Glutamatergic neuron (in vitro differentiated cells): ENCODE results near the gene TLCD2. TPM values are rescaled to one million over a fixed set of nuclear protein-coding genes. Genes with fewer than 3 reads are reported as not detected.

Experiments
- DNase-seq: peaks from one replicate; pipeline ENCODE4 v3.0.0; 2022
- H3K27ac Mint-ChIP-seq: one replicate; pipeline ENCODE4 v1.8.0; 2020; ENCODE audit warnings: mild to moderate bottlenecking, mixed read lengths, inconsistent platforms; ENCODE audit not compliant: unreplicated experiment
- H3K27me3 Mint-ChIP-seq: one replicate; pipeline ENCODE4 v1.8.0; 2020; ENCODE audit warnings: mild to moderate bottlenecking, moderate library complexity, mixed read lengths, inconsistent platforms; ENCODE audit not compliant: unreplicated experiment
- H3K36me3 Mint-ChIP-seq: one replicate; pipeline ENCODE4 v1.8.0; 2020; ENCODE audit warnings: mild to moderate bottlenecking, mixed read lengths, inconsistent platforms; ENCODE audit not compliant: unreplicated experiment
- H3K4me1 Mint-ChIP-seq: one replicate; pipeline ENCODE4 v1.8.0; 2020; ENCODE audit warnings: mild to moderate bottlenecking, low read depth, mixed read lengths, inconsistent platforms; ENCODE audit not compliant: unreplicated experiment
- H3K4me3 Mint-ChIP-seq: one replicate; pipeline ENCODE4 v1.8.0; 2020; ENCODE audit warnings: mild to moderate bottlenecking, mixed read lengths, inconsistent platforms; ENCODE audit not compliant: unreplicated experiment
- H3K9me3 Mint-ChIP-seq: one replicate; pipeline ENCODE4 v1.8.0; 2020; ENCODE audit warnings: mild to moderate bottlenecking, moderate library complexity, mixed read lengths, inconsistent platforms; ENCODE audit not compliant: unreplicated experiment
- CTCF ChIP-seq: fragments of 200-600 bp; sonication (generic); IDR thresholded peaks from one replicate; pipeline ENCODE4 v1.5.0; 2021; ENCODE audit not compliant: partially characterized antibody, unreplicated experiment
- long read RNA-seq: library from polyadenylated mRNA; unstranded; transcript quantifications from one replicate; pipeline ENCODE4 v2.0.0, GENCODE V29; 2020; ENCODE audit not compliant: unreplicated experiment
- total RNA-seq: library from RNA; stranded (reverse); fragmentation: NEBNext Ultra II Directional; extraction: Animal tissue kit (Norgen Biotek cat#: 25700); gene quantifications from one replicate; pipeline ENCODE4 v1.2.1, GENCODE V29; 2021; ENCODE audit not compliant: unreplicated experiment

The TLCD2 gene
- 0.96 TPM for total RNA-seq
- long read RNA-seq = 0 reads

DNA sequence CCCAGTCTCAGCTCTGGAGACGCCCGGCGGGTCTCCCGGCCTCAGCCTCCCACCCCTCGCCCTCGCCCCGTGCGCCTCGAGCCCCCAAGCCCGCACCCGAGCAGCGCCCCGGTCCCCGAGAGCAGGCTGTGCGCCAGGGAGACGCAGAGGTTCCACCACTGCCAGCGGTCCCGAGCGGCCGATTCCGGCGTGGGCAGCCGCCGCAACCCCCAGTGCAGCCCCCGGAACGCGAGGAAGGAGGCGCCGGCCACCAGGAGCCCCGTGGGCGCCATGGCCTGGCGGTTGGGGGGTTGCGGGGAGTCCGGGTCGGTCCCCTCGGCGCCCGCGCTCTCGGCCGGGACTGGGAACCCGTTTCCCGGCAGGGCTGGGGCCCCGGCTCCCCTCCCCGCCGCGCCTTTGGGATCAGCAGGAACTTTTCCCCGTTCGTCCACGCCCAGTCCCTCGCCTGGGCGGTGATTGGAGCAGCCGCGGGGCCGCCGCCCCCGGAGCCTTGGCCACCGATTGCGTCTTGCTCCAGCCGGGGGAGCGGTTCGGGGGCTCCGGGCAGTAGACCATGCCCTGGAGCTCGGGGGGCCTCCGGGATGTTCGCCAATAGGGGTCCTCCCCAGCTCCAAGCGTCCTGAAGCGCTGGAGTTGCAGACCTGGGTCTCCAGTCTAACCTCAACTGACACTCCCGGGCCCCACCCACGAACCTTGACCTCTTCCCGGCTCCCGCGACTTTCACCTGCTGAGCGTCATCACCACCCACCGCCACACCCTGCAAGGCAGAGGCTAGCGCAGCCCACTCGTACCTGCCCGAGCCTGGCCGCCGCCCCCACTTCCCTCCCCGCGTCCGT lies at the start of gene TLCD2:
Gene TLCD2 (minus strand): TSS at position 407 of the 836 bp plus-strand sequence. CDS start 135 bp downstream, at position 272.
- Mint-ChIP-seq H3K9me3 (peaks cover 10% of the 10 kb centered on the region), H3K36me3 (no peaks in the 10 kb centered on the region), H3K27me3 (peaks cover 3% of the 10 kb centered on the region), H3K4me1 (peaks cover 7% of the 10 kb centered on the region), H3K27ac (peak within 1 kb of the TSS; percentile 62), H3K4me3 (peak within 1 kb of the TSS; percentile 74)
- peak; percentile 46 for DNase-seq
- no peak for TF ChIP-seq CTCF

- H3K9me3 Mint-ChIP-seq = no peaks in the 10 kb centered on the region
- no peak for TF ChIP-seq CTCF
- H3K4me3 Mint-ChIP-seq = no peak overlapping the region
Measured at GRCh38 chr17:1759529-1759928, 49.4 kb upstream of the TLCD2 start.

DNA sequence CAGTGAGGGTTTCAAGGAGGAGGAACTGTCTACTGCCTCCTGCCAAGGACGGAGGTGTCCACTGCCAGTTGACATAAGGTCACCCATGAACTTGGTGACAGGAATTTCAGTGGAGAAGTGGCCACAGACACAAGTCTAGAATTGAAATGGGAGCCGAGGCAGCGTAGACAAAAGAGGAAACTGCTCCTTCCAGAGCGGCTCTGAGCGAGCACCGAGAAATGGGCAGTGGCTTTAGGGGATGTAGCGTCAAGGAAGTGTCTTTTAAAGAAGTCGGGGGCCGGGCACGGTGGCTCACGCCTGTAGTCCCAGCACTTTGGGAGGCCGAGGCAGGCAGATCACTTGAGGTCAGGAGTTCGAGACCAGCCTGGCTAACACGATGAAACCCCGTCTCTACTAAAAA lies 48.6 kb upstream of the TLCD2 start:
- peaks cover 10% of the 10 kb centered on the region for H3K27me3 Mint-ChIP-seq
- H3K27ac Mint-ChIP-seq = no peak overlapping the region
- DNase-seq = no peak
- TF ChIP-seq CTCF = no peak
- H3K4me3 Mint-ChIP-seq = no peak overlapping the region
- no peaks in the 10 kb centered on the region for H3K9me3 Mint-ChIP-seq
- no peaks in the 10 kb centered on the region for H3K36me3 Mint-ChIP-seq
- peaks cover 6% of the 10 kb centered on the region for H3K4me1 Mint-ChIP-seq

More at GRCh38 chr17:1759529-1759928, 49.4 kb upstream of the TLCD2 start:
- Mint-ChIP-seq H3K36me3 (no peaks in the 10 kb centered on the region), H3K27ac (no peak overlapping the region), H3K4me1 (peaks cover 12% of the 10 kb centered on the region), H3K27me3 (peaks cover 10% of the 10 kb centered on the region)
- no peak for DNase-seq

DNA sequence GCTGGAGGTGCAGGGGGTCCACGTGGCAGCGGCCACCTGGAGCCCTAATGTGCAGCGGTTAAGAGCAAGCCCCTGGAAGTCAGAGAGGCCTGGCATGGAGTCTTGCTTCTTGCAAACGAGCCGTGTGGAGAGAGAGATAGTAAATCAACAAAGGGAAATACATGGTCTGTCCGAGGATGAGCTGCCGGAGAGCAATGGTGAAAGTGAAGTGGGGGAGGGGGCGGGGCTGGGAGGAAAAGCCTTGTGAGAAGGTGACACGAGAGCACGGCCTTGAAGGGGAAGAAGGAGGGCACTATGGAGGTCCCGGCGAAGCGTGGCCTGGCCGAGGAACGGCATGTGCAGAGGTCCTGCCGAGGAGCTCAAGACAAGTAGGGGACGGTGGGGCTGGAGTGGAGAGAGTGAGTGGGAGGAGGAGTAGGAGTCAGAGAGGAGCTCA lies 45.7 kb upstream of the TLCD2 start:
- no peak for DNase-seq
- no peaks in the 10 kb centered on the region for H3K9me3 Mint-ChIP-seq
- TF ChIP-seq CTCF = no peak
- peaks cover 9% of the 10 kb centered on the region for H3K27me3 Mint-ChIP-seq
- H3K27ac Mint-ChIP-seq = no peak overlapping the region
- H3K4me1 Mint-ChIP-seq = no peaks in the 10 kb centered on the region
- no peak overlapping the region for H3K4me3 Mint-ChIP-seq
- no peaks in the 10 kb centered on the region for H3K36me3 Mint-ChIP-seq

- DNase-seq = no peak
- H3K27me3 Mint-ChIP-seq = peaks cover 9% of the 10 kb centered on the region
- H3K4me1 Mint-ChIP-seq = no peaks in the 10 kb centered on the region
- H3K4me3 Mint-ChIP-seq = no peak overlapping the region
- H3K27ac Mint-ChIP-seq = no peak overlapping the region
- H3K9me3 Mint-ChIP-seq = no peaks in the 10 kb centered on the region
- H3K36me3 Mint-ChIP-seq = no peaks in the 10 kb centered on the region
- TF ChIP-seq CTCF = no peak
Measured at GRCh38 chr17:1755252-1755826, 45.2 kb upstream of the TLCD2 start.
